AG04450 (cell line): ENCODE data around the gene FAM124A. TPM values are rescaled to one million over a fixed set of nuclear protein-coding genes. Genes with fewer than 3 reads are reported as not detected.

Experiments used
- CTCF ChIA-PET: fragments of 300-600, 350-600 bp; formaldehyde crosslinking; extraction: SDS; loops from one replicate; lab custom pipeline; 2022; ENCODE audit warnings: antibody characterized with exemption, inconsistent platforms; lab: Charles Lee
- POLR2A ChIA-PET: fragments of 350-600 bp; formaldehyde crosslinking; extraction: SDS; loops from one replicate; lab custom pipeline; 2021; ENCODE audit warnings: antibody characterized with exemption, inconsistent platforms; lab: Yijun Ruan, JAX
- DNase-seq: peaks from one replicate; pipeline ENCODE4 v3.0.0-alpha.2; 2011; ENCODE audit warnings: low read depth, low spot score
- H3K27ac ChIP-seq: one replicate; pipeline ENCODE4 v1.5.1; 2012; ENCODE audit warnings: low read depth, low read length, control low read depth
- H3K27me3 ChIP-seq: one replicate; pipeline ENCODE4 v1.6.0; 2012; ENCODE audit warnings: low read length; ENCODE audit not compliant: control insufficient read depth, insufficient read depth
- H3K4me3 ChIP-seq: 2 replicates; pipeline ENCODE4 v1.5.1; 2011; ENCODE audit warnings: mild to moderate bottlenecking, low read depth, low read length, control low read depth
- H3K9me3 ChIP-seq: 2 replicates; pipeline ENCODE4 v1.5.1; 2012; ENCODE audit warnings: low read length; ENCODE audit not compliant: control insufficient read depth, insufficient read depth
- CTCF ChIP-seq: IDR thresholded peaks from 2 replicates; pipeline ENCODE4 v1.5.1; 2011; ENCODE audit warnings: low read depth, low read length, control low read depth, inconsistent platforms
- polyA plus RNA-seq: library from polyadenylated mRNA; depleted of rRNA; stranded (reverse); fragments of >200 nt; gene quantifications from 2 replicates; pipeline ENCODE4 v1.2.3, GENCODE V29; 2011

FAM124A gene
- polyA plus RNA-seq, 1 experiment: 0.14 TPM

- POLR2A ChIA-PET: no interaction called here
- Histone ChIP-seq H3K9me3 (no peaks in the 10 kb centered on the region), H3K4me3 (no peak overlapping the region), H3K27me3 (peaks cover 12% of the 10 kb centered on the region), H3K27ac (no peak overlapping the region)
- DNase-seq: no peak
- TF ChIP-seq CTCF: no peak
- CTCF ChIA-PET: interaction anchor here (4.6 kb wide), 1 partner anchor 50 kb away, joined by 20 read pairs; no protein-coding TSS in a partner anchor
Measured at GRCh38 chr13:51235756-51236490, 13.7 kb downstream of the FAM124A start.

GRCh38 chr13:51236491-51236792, 14.2 kb downstream of the FAM124A start:
- CTCF ChIA-PET: interaction anchor here (4.6 kb wide), 1 partner anchor 50 kb away, joined by 20 read pairs; no protein-coding TSS in a partner anchor
- TF ChIP-seq CTCF: no peak
- H3K27ac ChIP-seq: no peak overlapping the region
- peaks cover 12% of the 10 kb centered on the region for H3K27me3 ChIP-seq
- POLR2A ChIA-PET: no interaction called here
- no peak for DNase-seq
- no peak overlapping the region for H3K4me3 ChIP-seq
- H3K9me3 ChIP-seq: no peaks in the 10 kb centered on the region

- peaks cover 12% of the 10 kb centered on the region for H3K27me3 ChIP-seq
- H3K27ac ChIP-seq: no peak overlapping the region
- no peak for DNase-seq
- ChIA-PET POLR2A (no interaction called here), CTCF (interaction anchor here (1.5 to 4.6 kb wide), 2 partner anchors 49 to 112 kb away, joined by 4 to 20 read pairs; no protein-coding TSS in a partner anchor)
- no peak overlapping the region for H3K4me3 ChIP-seq
- TF ChIP-seq CTCF: no peak
- H3K9me3 ChIP-seq: no peaks in the 10 kb centered on the region
Measured at GRCh38 chr13:51237386-51237785, 15.2 kb downstream of the FAM124A start.

- H3K27ac ChIP-seq: no peak overlapping the region
- H3K9me3 ChIP-seq: no peaks in the 10 kb centered on the region
- no peak overlapping the region for H3K4me3 ChIP-seq
- ChIA-PET CTCF (interaction anchor here (1.5 to 4.6 kb wide), 2 partner anchors 49 to 112 kb away, joined by 4 to 20 read pairs; no protein-coding TSS in a partner anchor), POLR2A (no interaction called here)
- H3K27me3 ChIP-seq: peaks cover 12% of the 10 kb centered on the region
- no peak for DNase-seq
- no peak for TF ChIP-seq CTCF
Measured at GRCh38 chr13:51237887-51238286, 15.7 kb downstream of the FAM124A start.

GRCh38 chr13:51240178-51240577, 18.0 kb downstream of the FAM124A start:
- CTCF ChIA-PET: interaction anchor here (0.5 to 1.0 kb wide), 2 partner anchors 47 to 86 kb away, joined by 3 to 12 read pairs; no protein-coding TSS in a partner anchor
- Histone ChIP-seq H3K27me3 (peaks cover 9% of the 10 kb centered on the region), H3K27ac (no peak overlapping the region), H3K9me3 (no peaks in the 10 kb centered on the region), H3K4me3 (no peak overlapping the region)
- no peak for TF ChIP-seq CTCF
- no peak for DNase-seq
- POLR2A ChIA-PET: no interaction called here
